Measurements from ENCODE around the gene SEMA4F.

The SEMA4F gene

DNA sequence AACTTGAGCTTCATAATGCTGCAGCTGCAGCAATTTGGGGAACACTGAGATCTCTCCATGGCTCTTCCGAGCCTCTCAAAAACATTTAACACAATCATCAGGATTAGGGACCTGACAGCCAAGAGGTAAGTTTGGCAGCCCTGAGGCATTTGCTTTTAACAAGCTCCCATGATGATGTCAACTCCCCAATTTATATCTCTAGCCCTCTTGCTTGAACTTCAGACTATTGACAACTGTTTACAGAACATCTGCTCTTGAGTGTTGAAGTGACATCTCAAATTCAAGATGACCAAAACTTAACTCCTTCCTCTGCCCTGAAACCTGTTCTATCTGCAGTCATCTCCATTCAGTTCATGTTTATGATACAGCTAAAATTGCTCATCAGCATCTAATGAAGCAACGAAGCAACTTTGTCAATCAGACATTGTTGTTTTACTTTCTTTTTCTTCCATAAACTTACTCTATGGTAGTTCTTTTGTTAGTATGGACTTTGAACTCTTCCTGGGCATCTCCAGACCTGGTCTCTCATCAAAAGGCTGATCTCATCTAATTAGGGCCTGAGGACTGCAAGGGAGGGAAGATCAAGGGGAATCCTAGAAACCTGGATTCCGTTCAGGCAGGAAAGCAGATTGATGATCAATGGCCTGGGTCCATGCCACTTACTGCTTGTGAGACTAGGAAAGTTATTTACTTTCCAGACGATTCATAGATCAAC lies 48.1 kb downstream of the SEMA4F start:
- no peak for DNase-seq (ENCODE audit: low read depth, low spot score)
- H3K4me3 ChIP-seq (ENCODE audit: low read length), result no peak overlapping the region

- no peak overlapping the region for H3K4me3 ChIP-seq (ENCODE audit: low read length)
- no peak for DNase-seq (ENCODE audit: low read depth, low spot score)
Measured at GRCh38 chr2:74703373-74703772, 49.3 kb downstream of the SEMA4F start.

GRCh38 chr2:74704216-74704615 lies 50.2 kb downstream of the SEMA4F start:
- no peak overlapping the region for H3K4me3 ChIP-seq (ENCODE audit: low read length)
- DNase-seq (ENCODE audit: low read depth, low spot score), result no peak

DNA sequence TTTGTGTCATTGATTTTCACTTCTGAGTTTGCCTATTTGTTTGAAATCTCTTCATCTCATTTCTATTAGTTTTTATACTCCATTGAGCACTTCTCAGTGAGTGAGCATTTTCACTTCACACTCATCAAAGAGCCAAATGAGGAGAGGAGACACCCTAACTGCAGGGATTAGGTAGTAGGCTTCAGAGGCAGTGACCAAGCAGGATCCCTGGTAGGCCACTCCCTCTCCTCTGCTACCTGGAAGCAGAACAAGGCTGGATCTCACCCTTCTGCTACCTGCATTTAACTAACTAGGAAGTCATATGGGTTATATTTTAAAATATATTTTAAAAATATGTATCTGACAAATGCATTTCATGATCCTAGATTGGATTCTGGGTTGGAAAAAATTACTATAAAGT lies 52.7 kb downstream of the SEMA4F start:
- no peak for DNase-seq (ENCODE audit: low read depth, low spot score)
- H3K4me3 ChIP-seq (ENCODE audit: low read length), result no peak overlapping the region

GRCh38 chr2:74707837-74708236 lies 53.8 kb downstream of the SEMA4F start:
- DNase-seq (ENCODE audit: low read depth, low spot score), result no peak
- no peak overlapping the region for H3K4me3 ChIP-seq (ENCODE audit: low read length)

- no peak overlapping the region for H3K4me3 ChIP-seq (ENCODE audit: low read length)
- DNase-seq (ENCODE audit: low read depth, low spot score), result no peak
Measured at GRCh38 chr2:74708296-74708695, 54.2 kb downstream of the SEMA4F start.

DNA sequence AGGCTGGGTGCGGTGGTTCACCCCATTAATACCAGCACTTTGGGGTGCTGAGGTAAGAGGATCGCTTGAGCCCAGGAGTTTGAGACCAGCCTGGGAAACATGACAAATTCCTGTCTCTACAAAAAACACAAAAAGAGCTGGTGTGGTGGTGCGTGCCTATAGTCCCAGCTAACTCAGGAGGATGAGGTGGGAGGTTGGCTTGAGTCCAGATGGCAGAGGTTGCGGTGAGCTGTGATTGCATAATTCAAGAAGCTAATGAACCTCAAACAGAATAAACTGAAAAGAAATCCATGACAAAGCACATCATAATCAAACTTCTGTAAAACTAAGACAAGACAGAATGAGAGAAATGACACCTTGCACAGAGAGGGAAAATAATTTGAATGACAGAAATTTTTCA lies 54.8 kb downstream of the SEMA4F start:
- H3K4me3 ChIP-seq (ENCODE audit: low read length), result no peak overlapping the region
- DNase-seq (ENCODE audit: low read depth, low spot score), result no peak

DNA sequence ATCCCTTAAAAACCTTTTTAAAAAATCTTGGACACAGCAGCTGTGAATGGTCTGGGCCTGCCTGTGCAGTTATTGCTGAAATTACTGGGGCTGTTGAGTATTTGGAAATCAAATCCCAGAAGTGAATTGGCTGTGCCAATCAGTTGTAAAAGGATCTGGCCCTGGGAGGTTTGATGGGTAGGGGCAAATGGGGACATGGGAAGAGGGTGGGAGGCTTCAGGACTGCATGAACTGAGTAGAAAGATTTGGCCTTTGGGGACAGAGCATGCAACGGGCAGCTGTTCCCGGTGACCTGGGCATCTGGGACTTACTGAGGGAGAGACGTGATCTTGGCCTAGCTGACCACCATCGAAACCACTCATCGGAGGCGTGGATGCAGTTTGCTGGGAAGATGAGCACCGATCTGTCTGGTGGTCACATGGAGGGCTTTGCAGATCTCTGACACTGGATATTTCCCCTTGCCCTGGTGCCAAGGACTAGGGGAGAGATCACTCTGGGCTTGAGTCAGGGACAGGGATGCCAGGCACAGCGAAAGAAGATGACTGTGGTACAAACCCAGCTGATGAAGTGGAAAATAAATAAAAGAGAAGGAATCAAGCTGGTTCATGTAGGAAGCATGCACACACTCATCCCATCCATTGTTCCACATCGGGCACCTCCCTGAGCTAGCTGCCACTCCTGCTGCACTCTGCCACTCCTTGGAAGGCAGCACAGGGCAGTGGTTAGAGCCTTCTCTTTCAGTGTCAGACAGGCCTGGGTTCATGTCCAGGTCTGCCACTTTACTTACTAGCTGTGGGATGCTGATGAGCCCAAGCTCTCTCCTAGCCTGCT lies 58.4 kb downstream of the SEMA4F start:
- no peak overlapping the region for H3K4me3 ChIP-seq (ENCODE audit: low read length)
- no peak for DNase-seq (ENCODE audit: low read depth, low spot score)

DNA sequence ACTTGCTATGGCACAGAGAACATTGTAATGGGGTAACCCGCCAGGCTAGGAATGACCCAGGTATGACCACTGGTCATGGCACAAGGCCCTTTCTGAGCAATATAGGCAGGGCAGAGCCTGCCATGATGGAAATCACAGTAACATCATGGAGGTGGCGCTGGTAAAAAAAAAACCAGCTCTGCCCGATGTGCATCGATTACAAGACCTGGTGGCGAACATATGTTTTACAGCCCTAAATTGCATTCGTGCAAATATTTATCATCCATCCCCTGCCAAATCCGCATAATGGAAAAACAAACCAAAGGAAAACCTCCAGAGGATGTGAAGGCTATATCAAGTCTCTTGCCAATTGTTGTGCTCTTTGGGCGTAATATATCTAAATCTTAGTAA lies 60.6 kb downstream of the SEMA4F start:
- no peak overlapping the region for H3K4me3 ChIP-seq (ENCODE audit: low read length)
- no peak for DNase-seq (ENCODE audit: low read depth, low spot score)

DNA sequence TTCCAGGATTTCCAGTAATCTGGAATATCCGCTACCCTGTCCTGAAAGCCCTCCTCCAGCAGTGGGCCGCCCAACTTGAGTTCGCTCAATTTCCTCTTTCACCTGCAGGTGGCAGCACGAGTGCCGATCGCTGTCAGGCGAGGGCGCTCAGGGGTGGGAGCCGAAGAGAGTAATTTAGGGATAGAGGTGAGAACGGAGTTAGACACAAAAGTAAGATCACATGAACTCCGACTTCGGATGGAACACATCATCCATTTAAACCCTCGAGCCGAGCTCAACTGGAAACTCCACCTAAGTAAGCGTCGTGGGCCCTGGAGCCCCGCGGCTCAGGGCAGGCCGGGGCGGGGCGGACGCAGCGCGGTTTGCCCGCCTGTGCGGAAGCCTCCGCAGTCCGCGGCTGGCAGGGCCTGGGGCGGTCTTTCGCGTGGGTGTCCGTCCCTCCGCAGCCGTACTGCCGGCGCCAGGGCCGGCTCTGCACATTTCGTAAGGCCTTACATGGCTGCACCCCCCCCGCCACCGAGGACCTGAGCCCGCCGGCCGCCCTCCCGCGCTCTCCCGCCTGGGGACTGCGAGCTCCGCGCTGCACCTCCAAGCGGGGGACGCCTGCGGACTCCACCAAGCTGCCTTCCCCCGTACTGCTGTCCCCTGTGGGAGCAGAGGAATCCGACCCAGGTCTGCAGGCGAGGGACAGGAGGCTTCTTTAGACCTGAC lies 61.2 kb downstream of the SEMA4F start:
- peak; percentile 66 for DNase-seq (ENCODE audit: low read depth, low spot score)

DNA sequence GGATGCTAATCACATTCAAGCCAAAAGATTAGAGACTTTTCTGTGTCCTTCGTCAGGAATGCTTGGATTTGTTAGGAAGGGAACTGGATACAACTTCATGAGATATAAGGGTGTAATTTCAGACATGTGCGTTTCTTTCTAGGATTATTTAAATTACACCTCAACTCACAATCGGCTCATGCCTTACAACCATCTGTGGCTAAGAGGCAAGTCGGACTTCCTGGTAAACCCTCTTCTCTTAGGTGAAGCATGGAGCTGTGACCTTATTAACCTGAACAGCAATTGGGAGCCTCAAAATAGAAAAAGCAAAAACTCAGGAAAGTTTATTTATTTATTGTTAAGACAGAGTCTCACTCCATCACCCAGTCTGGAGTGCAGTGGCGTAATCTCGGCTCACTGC lies 61.8 kb downstream of the SEMA4F start:
- DNase-seq (ENCODE audit: low read depth, low spot score), result no peak

More for the DNA sequence above, 61.2 kb downstream of the SEMA4F start:
- peak overlapping the region; percentile 52 for H3K4me3 ChIP-seq (ENCODE audit: low read length)

DNA sequence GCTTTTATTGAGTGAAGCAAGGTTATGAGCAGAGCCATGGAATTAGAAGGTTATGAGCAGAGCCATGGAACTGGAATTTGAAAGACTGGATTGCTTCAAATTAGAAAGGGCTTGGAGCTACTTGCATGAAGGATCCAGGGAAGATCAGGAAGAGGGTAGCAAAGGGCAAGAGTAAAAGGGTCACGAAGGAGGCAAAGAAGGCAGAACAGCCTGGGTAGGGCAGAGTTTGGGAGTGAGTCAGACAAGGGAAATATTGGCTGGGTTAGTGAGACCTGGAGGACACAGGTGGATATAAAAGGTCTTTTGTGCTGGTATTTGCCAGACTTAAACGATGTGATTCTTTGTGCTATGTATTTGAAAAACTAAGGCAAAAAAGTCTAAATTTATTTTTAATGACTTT lies 65.0 kb downstream of the SEMA4F start:
- DNase-seq (ENCODE audit: low read depth, low spot score), result no peak
- H3K4me3 ChIP-seq (ENCODE audit: low read length), result no peak overlapping the region

More for the DNA sequence above, 61.8 kb downstream of the SEMA4F start:
- peak overlapping the region; percentile 52 for H3K4me3 ChIP-seq (ENCODE audit: low read length)

DNA sequence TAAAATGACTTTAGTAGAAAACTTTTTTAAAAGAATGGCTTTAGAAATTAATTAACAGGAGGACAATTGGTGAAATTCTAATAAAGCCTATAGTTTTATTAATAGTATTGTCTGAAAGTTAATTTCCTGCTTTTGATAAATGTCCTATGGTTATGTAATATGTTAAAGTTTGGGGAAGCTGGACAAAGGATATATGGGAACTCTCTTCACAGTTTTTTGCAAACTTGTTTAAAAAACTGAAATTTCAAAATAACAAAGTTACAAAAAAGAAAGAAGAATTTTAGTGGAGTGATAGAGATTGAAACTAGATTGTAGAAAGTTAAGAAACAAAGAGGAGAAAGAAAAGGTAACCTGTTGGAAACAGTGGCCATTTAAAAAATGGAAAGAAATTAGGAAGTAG lies 67.3 kb downstream of the SEMA4F start:
- DNase-seq (ENCODE audit: low read depth, low spot score), result no peak
- no peak overlapping the region for H3K4me3 ChIP-seq (ENCODE audit: low read length)

DNA sequence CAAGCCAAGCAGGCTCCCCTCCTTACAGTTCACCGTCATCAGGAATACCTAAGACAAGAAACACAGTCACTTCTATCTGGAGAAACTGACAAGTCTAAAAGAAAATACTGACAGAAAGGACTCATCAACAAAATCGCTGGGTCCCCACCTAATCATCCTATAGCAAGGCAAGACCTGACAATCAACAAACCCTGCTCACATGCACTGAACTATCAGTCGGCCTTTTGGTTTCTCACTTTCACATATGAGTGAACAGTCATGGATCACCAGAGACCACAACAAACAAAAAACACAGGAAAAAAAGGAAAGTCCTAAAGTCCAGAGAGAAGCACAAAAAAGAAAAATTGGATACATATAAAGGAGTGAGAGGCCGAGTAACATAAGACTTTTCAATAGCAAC lies 70.4 kb downstream of the SEMA4F start:
- H3K4me3 ChIP-seq (ENCODE audit: low read length), result no peak overlapping the region
- no peak for DNase-seq (ENCODE audit: low read depth, low spot score)

DNA sequence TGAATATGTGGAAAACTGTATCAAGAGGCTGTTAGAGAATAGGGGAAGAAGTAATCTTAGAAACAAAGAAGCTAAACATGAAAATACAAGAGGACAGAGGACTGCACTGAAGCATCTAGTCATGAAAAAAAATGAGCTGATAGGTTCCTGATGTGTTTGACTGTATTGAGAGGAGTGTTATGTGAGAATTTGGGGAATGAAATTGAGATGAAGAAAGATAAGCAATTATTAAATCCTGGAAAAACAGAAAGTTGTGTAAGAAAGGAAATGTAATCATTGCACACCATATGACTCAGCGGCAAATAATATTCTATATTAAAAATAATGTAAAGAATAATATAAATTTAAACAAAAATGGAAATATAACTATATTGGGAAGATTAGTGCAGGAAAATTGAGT lies 71.2 kb downstream of the SEMA4F start:
- no peak for DNase-seq (ENCODE audit: low read depth, low spot score)
- H3K4me3 ChIP-seq (ENCODE audit: low read length), result no peak overlapping the region

DNA sequence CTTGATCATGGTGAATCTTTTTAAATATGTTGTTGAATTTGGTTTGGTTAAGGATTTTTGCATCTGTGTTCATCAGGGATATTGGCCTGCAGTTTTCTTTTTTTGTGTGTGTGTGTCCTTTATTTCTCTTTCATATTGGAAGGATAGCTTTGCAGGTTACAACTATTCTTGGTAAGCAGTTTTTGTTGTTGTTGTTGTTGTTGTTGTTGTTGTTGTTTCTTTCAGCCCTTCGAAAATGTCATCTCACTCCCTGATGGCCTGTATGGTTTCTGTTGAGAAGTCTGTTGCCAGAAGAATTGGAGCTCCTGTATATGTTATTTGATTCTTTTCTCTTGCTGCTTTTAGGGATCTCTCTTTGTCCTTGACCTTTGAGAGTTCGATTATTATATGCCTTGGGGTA lies 74.8 kb downstream of the SEMA4F start:
- no peak overlapping the region for H3K4me3 ChIP-seq (ENCODE audit: low read length)
- DNase-seq (ENCODE audit: low read depth, low spot score), result no peak

GRCh38 chr2:74730530-74730929 lies 76.5 kb downstream of the SEMA4F start:
- no peak for DNase-seq (ENCODE audit: low read depth, low spot score)
- H3K4me3 ChIP-seq (ENCODE audit: low read length), result no peak overlapping the region

Measured in Jurkat, Clone E6-1 (cell line).